Measurements from ENCODE around the gene TAS1R2. TPM values are rescaled to one million over a fixed set of nuclear protein-coding genes. Genes with fewer than 3 reads are reported as not detected.

Gene TAS1R2
- total RNA-seq, 1 experiment from 2014 or later: not detected

DNA sequence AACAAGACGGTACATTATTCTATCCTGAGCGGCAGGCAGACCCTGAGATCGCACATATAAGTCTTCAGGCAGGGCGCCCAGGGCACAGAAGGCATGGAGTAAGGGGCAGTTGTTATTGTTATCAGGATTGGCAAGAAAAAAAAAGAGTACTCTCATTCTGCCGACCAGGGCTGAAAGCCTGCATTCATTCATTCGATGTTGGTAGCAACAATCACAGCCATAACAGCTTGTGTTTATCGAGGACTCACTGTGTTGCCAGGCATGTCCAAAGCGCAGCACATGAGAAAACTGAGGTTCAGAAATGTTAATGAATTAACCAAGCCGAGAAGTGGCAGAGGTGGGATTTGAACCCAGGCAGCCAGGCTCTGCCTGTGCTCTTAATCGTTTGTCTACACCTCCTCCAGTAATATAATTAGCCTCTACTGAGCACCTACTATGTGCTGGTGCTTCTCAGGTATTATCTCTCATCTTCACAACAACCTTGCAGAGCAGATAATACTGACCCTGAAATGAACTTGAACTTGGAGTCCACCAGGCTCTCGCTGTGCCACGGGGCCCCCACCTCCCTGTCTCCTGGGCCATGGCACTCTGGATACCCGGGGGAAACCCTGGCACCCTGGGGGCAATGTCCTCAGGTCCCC, 56.2 kb downstream of the TAS1R2 start:
- Histone ChIP-seq H2AK5ac (ENCODE audit: insufficient read length, low read length) (no peak overlapping the region), H3K79me2 (ENCODE audit: insufficient read depth, low read length) (no peaks in the 10 kb centered on the region), H4K91ac (ENCODE audit: insufficient read length, low read depth, low read length) (no peak overlapping the region), H3K4me2 (ENCODE audit: insufficient read depth, insufficient read length, low read length) (no peak overlapping the region), H2BK5ac (ENCODE audit: insufficient read length, low read length) (no peak overlapping the region), H3K4me1 (ENCODE audit: insufficient read depth, low read length) (no peaks in the 10 kb centered on the region), H3K27me3 (ENCODE audit: insufficient read depth, low read length) (no peaks in the 10 kb centered on the region; the same call in 1 of the 2 replicates), H4K5ac (ENCODE audit: insufficient read length, low read depth, low read length) (no peak overlapping the region), H2AFZ (ENCODE audit: low read length) (no peak overlapping the region), H3K4ac (ENCODE audit: low read depth, low read length) (no peak overlapping the region), H3K23ac (ENCODE audit: insufficient read length, low read depth, low read length) (no peak overlapping the region), H3K9me3 (ENCODE audit: control insufficient read depth, low read depth, low read length) (no peaks in the 10 kb centered on the region), H3K18ac (ENCODE audit: insufficient read length, low read depth, low read length) (no peak overlapping the region), H3K9ac (ENCODE audit: extremely low read depth, insufficient read length, low read length) (no peak overlapping the region), H2BK20ac (ENCODE audit: low read depth, low read length, poor library complexity, severe bottlenecking) (no peak overlapping the region), H3K23me2 (ENCODE audit: insufficient read length, low read depth, low read length, poor library complexity, severe bottlenecking) (no peaks in the 10 kb centered on the region), H3T11ph (ENCODE audit: low read length) (no peak overlapping the region), H3K27ac (ENCODE audit: insufficient read length, low read depth, low read length) (no peak overlapping the region), H2BK15ac (ENCODE audit: low read depth, low read length) (no peak overlapping the region), H2BK120ac (ENCODE audit: low read depth, low read length, poor library complexity, severe bottlenecking) (no peak overlapping the region), H4K8ac (replicated peaks; ENCODE audit: insufficient read length, low read depth, low read length) (no peak overlapping the region), H3K79me1 (ENCODE audit: insufficient read depth, low read depth, low read length, poor library complexity, severe bottlenecking) (no peaks in the 10 kb centered on the region), H2BK12ac (ENCODE audit: insufficient read length, low read depth, low read length) (no peak overlapping the region), H3K14ac (ENCODE audit: insufficient read depth, low read length) (no peak overlapping the region; the same call in 1 of the 2 replicates), H3K56ac (ENCODE audit: insufficient read length, low read depth, low read length) (no peak overlapping the region), H4K20me1 (ENCODE audit: control insufficient read depth, insufficient read depth, insufficient read length) (no peaks in the 10 kb centered on the region)
- TF ChIP-seq CTCF (conservative IDR thresholded peaks at IDR 0.05): no peak
- DNase-seq: no peak
- H3K27ac Mint-ChIP-seq: no peak overlapping the region
- H3K4me1 Mint-ChIP-seq: peaks cover 6 to 19% of the 10 kb centered on the region in 2 experiments
- no peaks in the 10 kb centered on the region for H3K36me3 Mint-ChIP-seq (ENCODE audit: insufficient read depth in 1 of 3, low read depth in 3 of 3)
- H3K9me3 Mint-ChIP-seq: no peaks in the 10 kb centered on the region; a peak in 1 of 5 replicates
- peaks cover 6% of the 10 kb centered on the region for H3K27me3 Mint-ChIP-seq (ENCODE audit: low read depth)
- no CpG with 5 or more reads among the region's 13 CpGs for WGBS (ENCODE audit: extremely low coverage, insufficient read length, low lambda C conversion rate)
- no peak overlapping the region; a peak in 1 of 5 replicates for H3K4me3 Mint-ChIP-seq

Measured in H9 (cell line).